Lower leg skin (tissue), 3 donors: ENCODE measurements around the gene IDH3A.

Source experiments
- POLR2A ChIP-seq, 2 donors: fragments of 450-650 bp; IDR thresholded peaks; one replicate each; pipeline ENCODE4 v1.6.1; 2016 to 2017; ENCODE audit warnings: antibody characterized with exemption in 2 of 2, mild to moderate bottlenecking in 1 of 2, moderate library complexity in 1 of 2
- TF ChIP-seq, protein P1 (sequence below), 3 donors: fragments of 450-650 bp; IDR thresholded peaks; one replicate each; pipeline ENCODE4 v1.5.1; 2016; ENCODE audit warnings: antibody characterized with exemption in 3 of 3, mild to moderate bottlenecking in 3 of 3, moderate library complexity in 2 of 3

DNA sequence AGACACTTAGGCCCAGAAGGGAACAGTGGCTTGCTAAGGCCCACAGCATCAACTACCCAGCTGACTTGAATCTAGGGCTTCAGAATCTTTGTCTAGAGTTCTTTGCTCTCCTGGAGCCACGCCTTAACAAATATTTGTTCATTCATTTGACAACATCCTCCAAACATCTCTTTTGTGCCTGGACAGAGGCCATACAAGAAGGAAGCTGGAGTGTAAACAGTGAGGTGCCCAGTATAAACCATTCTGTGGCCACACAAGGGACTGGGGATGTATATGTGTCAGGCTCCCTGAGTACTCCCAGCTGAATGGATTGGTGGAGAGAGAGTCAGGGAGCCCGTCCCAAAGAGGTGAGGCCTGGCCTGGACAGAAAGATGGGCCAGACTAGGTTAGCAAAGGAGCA lies 21.3 kb upstream of the IDH3A start:
- TF ChIP-seq, protein P1, sequence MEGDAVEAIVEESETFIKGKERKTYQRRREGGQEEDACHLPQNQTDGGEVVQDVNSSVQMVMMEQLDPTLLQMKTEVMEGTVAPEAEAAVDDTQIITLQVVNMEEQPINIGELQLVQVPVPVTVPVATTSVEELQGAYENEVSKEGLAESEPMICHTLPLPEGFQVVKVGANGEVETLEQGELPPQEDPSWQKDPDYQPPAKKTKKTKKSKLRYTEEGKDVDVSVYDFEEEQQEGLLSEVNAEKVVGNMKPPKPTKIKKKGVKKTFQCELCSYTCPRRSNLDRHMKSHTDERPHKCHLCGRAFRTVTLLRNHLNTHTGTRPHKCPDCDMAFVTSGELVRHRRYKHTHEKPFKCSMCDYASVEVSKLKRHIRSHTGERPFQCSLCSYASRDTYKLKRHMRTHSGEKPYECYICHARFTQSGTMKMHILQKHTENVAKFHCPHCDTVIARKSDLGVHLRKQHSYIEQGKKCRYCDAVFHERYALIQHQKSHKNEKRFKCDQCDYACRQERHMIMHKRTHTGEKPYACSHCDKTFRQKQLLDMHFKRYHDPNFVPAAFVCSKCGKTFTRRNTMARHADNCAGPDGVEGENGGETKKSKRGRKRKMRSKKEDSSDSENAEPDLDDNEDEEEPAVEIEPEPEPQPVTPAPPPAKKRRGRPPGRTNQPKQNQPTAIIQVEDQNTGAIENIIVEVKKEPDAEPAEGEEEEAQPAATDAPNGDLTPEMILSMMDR (IDR thresholded peaks at IDR 0.05), result no peak
- TF ChIP-seq POLR2A (IDR thresholded peaks at IDR 0.05), result no peak
